SJSA1 (cell line): ENCODE data around the gene EEPD1. TPM values are rescaled to one million over a fixed set of nuclear protein-coding genes. Genes with fewer than 3 reads are reported as not detected.

Experiments used
- DNase-seq, 2 experiments: peaks; one replicate each; pipeline ENCODE4 v3.0.0-alpha.2; 2015 to 2020; ENCODE audit warnings: low spot score in 2 of 2, low read depth in 1 of 2
- H3K27ac ChIP-seq: fragments of 250-450 bp; sonication (Bioruptor Pico); 2 replicates; pipeline ENCODE4 v1.5.1; 2020; ENCODE audit warnings: mild to moderate bottlenecking, moderate library complexity
- H3K27me3 ChIP-seq: fragments of 250-450 bp; sonication (Bioruptor Pico); replicated peaks from 2 replicates; pipeline ENCODE4 v1.5.1; 2020; ENCODE audit warnings: mild to moderate bottlenecking, moderate library complexity
- H3K36me3 ChIP-seq: fragments of 250-450 bp; sonication (Bioruptor Pico); 2 replicates; pipeline ENCODE4 v1.5.1; 2020; ENCODE audit warnings: mild to moderate bottlenecking
- H3K4me1 ChIP-seq: fragments of 250-450 bp; sonication (Bioruptor Pico); replicated peaks from 2 replicates; pipeline ENCODE4 v1.6.1; 2021; ENCODE audit warnings: mild to moderate bottlenecking
- H3K4me3 ChIP-seq: fragments of 250-450 bp; sonication (Bioruptor Pico); 2 replicates; pipeline ENCODE4 v1.5.1; 2020; ENCODE audit warnings: mild to moderate bottlenecking
- H3K9me3 ChIP-seq: fragments of 250-450 bp; sonication (Bioruptor Pico); replicated peaks from 2 replicates; pipeline ENCODE4 v1.5.1; 2020; ENCODE audit warnings: mild to moderate bottlenecking
- total RNA-seq: library from RNA; depleted of rRNA; stranded (reverse); fragments of >200 nt; shearing (Covaris generic); gene quantifications from 2 replicates; pipeline ENCODE4 v1.2.3, GENCODE V29; 2014

EEPD1 gene
- total RNA-seq, 1 experiment from 2014 or later, result 12.4 TPM

GRCh38 chr7:36182854-36183604 lies 30.0 kb downstream of the EEPD1 start:
- DNase-seq, result no peak
- Histone ChIP-seq H3K4me3 (no peak overlapping the region), H3K27ac (no peak overlapping the region), H3K36me3 (no peaks in the 10 kb centered on the region), H3K27me3 (no peaks in the 10 kb centered on the region), H3K4me1 (peaks cover 28% of the 10 kb centered on the region), H3K9me3 (no peaks in the 10 kb centered on the region)

- peak in 1 of 2 experiments; percentile 36 for DNase-seq
- Histone ChIP-seq H3K9me3 (no peaks in the 10 kb centered on the region), H3K4me3 (no peak overlapping the region), H3K36me3 (no peaks in the 10 kb centered on the region), H3K4me1 (peaks cover 30% of the 10 kb centered on the region), H3K27me3 (no peaks in the 10 kb centered on the region), H3K27ac (no peak overlapping the region)
Observed at GRCh38 chr7:36185092-36185491, 32.0 kb downstream of the EEPD1 start.

GRCh38 chr7:36185756-36186155 lies 32.7 kb downstream of the EEPD1 start:
- no peak for DNase-seq
- Histone ChIP-seq H3K9me3 (no peaks in the 10 kb centered on the region), H3K4me1 (peaks cover 35% of the 10 kb centered on the region), H3K27me3 (no peaks in the 10 kb centered on the region), H3K4me3 (no peak overlapping the region), H3K36me3 (no peaks in the 10 kb centered on the region), H3K27ac (no peak overlapping the region)

GRCh38 chr7:36186359-36187121 lies 33.5 kb downstream of the EEPD1 start:
- Histone ChIP-seq H3K9me3 (no peaks in the 10 kb centered on the region), H3K4me1 (peaks cover 42% of the 10 kb centered on the region), H3K27me3 (no peaks in the 10 kb centered on the region), H3K36me3 (no peaks in the 10 kb centered on the region), H3K27ac (no peak overlapping the region), H3K4me3 (no peak overlapping the region)
- DNase-seq, result no peak

- H3K27me3 ChIP-seq, result no peaks in the 10 kb centered on the region
- no peaks in the 10 kb centered on the region for H3K36me3 ChIP-seq
- H3K9me3 ChIP-seq, result no peaks in the 10 kb centered on the region
- H3K4me1 ChIP-seq, result peaks cover 59% of the 10 kb centered on the region
- H3K27ac ChIP-seq, result no peak overlapping the region
- no peak overlapping the region for H3K4me3 ChIP-seq
- DNase-seq, result no peak
Observed at GRCh38 chr7:36188266-36188665, 35.2 kb downstream of the EEPD1 start.

GRCh38 chr7:36188906-36189305 lies 35.9 kb downstream of the EEPD1 start:
- DNase-seq, result no peak
- Histone ChIP-seq H3K27ac (no peak overlapping the region), H3K9me3 (no peaks in the 10 kb centered on the region), H3K36me3 (no peaks in the 10 kb centered on the region), H3K4me1 (peaks cover 63% of the 10 kb centered on the region), H3K4me3 (no peak overlapping the region), H3K27me3 (no peaks in the 10 kb centered on the region)

- Histone ChIP-seq H3K4me1 (peaks cover 56% of the 10 kb centered on the region), H3K36me3 (no peaks in the 10 kb centered on the region), H3K9me3 (no peaks in the 10 kb centered on the region), H3K27ac (no peak overlapping the region), H3K27me3 (no peaks in the 10 kb centered on the region), H3K4me3 (no peak overlapping the region)
- DNase-seq, result no peak
Observed at GRCh38 chr7:36190447-36191291, 37.6 kb downstream of the EEPD1 start.

- Histone ChIP-seq H3K27me3 (no peaks in the 10 kb centered on the region), H3K36me3 (no peaks in the 10 kb centered on the region), H3K4me3 (no peak overlapping the region), H3K9me3 (no peaks in the 10 kb centered on the region), H3K4me1 (peaks cover 56% of the 10 kb centered on the region), H3K27ac (no peak overlapping the region)
- no peak for DNase-seq
Observed at GRCh38 chr7:36191292-36191920, 38.4 kb downstream of the EEPD1 start.

- H3K27ac ChIP-seq, result no peak overlapping the region
- DNase-seq, result peak; percentile 61 to 80
- no peaks in the 10 kb centered on the region for H3K36me3 ChIP-seq
- no peak overlapping the region for H3K4me3 ChIP-seq
- H3K4me1 ChIP-seq, result peaks cover 48% of the 10 kb centered on the region
- H3K9me3 ChIP-seq, result no peaks in the 10 kb centered on the region
- no peaks in the 10 kb centered on the region for H3K27me3 ChIP-seq
Observed at GRCh38 chr7:36192053-36192824, 39.2 kb downstream of the EEPD1 start.

GRCh38 chr7:36192877-36193276 lies 39.8 kb downstream of the EEPD1 start:
- no peak overlapping the region for H3K4me3 ChIP-seq
- H3K27me3 ChIP-seq, result no peaks in the 10 kb centered on the region
- H3K36me3 ChIP-seq, result no peaks in the 10 kb centered on the region
- H3K4me1 ChIP-seq, result peaks cover 48% of the 10 kb centered on the region
- H3K27ac ChIP-seq, result no peak overlapping the region
- DNase-seq, result no peak
- H3K9me3 ChIP-seq, result no peaks in the 10 kb centered on the region

- H3K27ac ChIP-seq, result peak overlapping the region; percentile 71
Observed at GRCh38 chr7:36198854-36199266, 45.8 kb downstream of the EEPD1 start.

GRCh38 chr7:36199329-36199728 lies 46.3 kb downstream of the EEPD1 start:
- Histone ChIP-seq H3K27ac (no peak overlapping the region; the same call in 1 of the 2 replicates), H3K4me3 (no peak overlapping the region), H3K4me1 (peaks cover 50% of the 10 kb centered on the region), H3K9me3 (no peaks in the 10 kb centered on the region), H3K36me3 (no peaks in the 10 kb centered on the region), H3K27me3 (no peaks in the 10 kb centered on the region)
- no peak for DNase-seq

More at GRCh38 chr7:36198854-36199266, 45.8 kb downstream of the EEPD1 start:
- no peaks in the 10 kb centered on the region for H3K36me3 ChIP-seq
- H3K4me1 ChIP-seq, result peaks cover 45% of the 10 kb centered on the region
- no peaks in the 10 kb centered on the region for H3K27me3 ChIP-seq
- peak; percentile 73 to 77 for DNase-seq
- H3K9me3 ChIP-seq, result no peaks in the 10 kb centered on the region
- no peak overlapping the region for H3K4me3 ChIP-seq
